HCT116 (cell line): Measurements from ENCODE around the gene PIKFYVE.

Experiments
- ATF3 ChIP-seq: IDR thresholded peaks from 2 replicates; pipeline ENCODE4 v1.6.1; 2012
- CEBPB ChIP-seq: IDR thresholded peaks from 2 replicates; pipeline ENCODE4 v1.6.1; 2012; ENCODE audit warnings: low read depth
- CTCF ChIP-seq, 3 experiments: fragments of 200-600 bp in 1 of 3; sonication (generic) in 1 of 3; IDR thresholded peaks in 2 of 3; conservative IDR thresholded peaks in 1 of 3; 2 replicates each; pipeline ENCODE4 v1.5.1; 2012 to 2017; ENCODE audit warnings: low read depth in 2 of 3, low read length in 2 of 3, antibody characterized with exemption in 1 of 3, borderline replicate concordance in 1 of 3, control low read depth in 1 of 3, mild to moderate bottlenecking in 1 of 3, mixed read lengths in 1 of 3, mixed run types in 1 of 3, moderate library complexity in 1 of 3; ENCODE audit not compliant: insufficient read depth in 1 of 3
- EGR1 ChIP-seq: IDR thresholded peaks from 2 replicates; pipeline ENCODE4 v1.6.1; 2012; ENCODE audit warnings: low read depth
- EZH2 ChIP-seq: fragments of 200-600 bp; sonication (generic); IDR thresholded peaks from 2 replicates; pipeline ENCODE4 v1.6.1; 2017; ENCODE audit warnings: antibody characterized with exemption, mixed run types
- MAX ChIP-seq: IDR thresholded peaks from 2 replicates; pipeline ENCODE4 v1.6.1; 2012
- POLR2A ChIP-seq: IDR thresholded peaks from 2 replicates; pipeline ENCODE4 v1.7.0; 2011; ENCODE audit warnings: borderline replicate concordance; ENCODE audit not compliant: insufficient read depth, insufficient read length; ENCODE audit errors: extremely low read depth
- POLR2AphosphoS5 ChIP-seq: IDR thresholded peaks from 2 replicates; pipeline ENCODE4 v1.6.1; 2011; ENCODE audit warnings: mild to moderate bottlenecking, low read depth, low read length, moderate library complexity
- SRF ChIP-seq: IDR thresholded peaks from 2 replicates; pipeline ENCODE4 v1.6.1; 2012; ENCODE audit warnings: low read depth
- YY1 ChIP-seq: IDR thresholded peaks from 2 replicates; pipeline ENCODE4 v1.6.1; 2011; ENCODE audit warnings: low read length, low read depth, moderate library complexity, mild to moderate bottlenecking; ENCODE audit not compliant: insufficient replicate concordance; ENCODE audit errors: extremely low read depth
- ZBTB33 ChIP-seq: IDR thresholded peaks from 2 replicates; pipeline ENCODE4 v1.6.1; 2011; ENCODE audit warnings: mild to moderate bottlenecking, low read length, moderate library complexity; ENCODE audit not compliant: insufficient replicate concordance; ENCODE audit errors: extremely low read depth
- ZFX ChIP-seq: fragments of 450-650 bp; IDR thresholded peaks from 2 replicates; pipeline ENCODE4 v1.6.1; 2017

- TF ChIP-seq POLR2A (no peak), CEBPB (no peak), CTCF (IDR thresholded peaks at IDR 0.05 in 2 of 3, conservative IDR thresholded peaks at IDR 0.05 in 1 of 3; ENCODE audit: borderline replicate concordance in 1 of 3, insufficient read depth in 1 of 3, low read depth in 2 of 3, low read length in 2 of 3) (no peak), POLR2AphosphoS5 (no peak), YY1 (no peak), EGR1 (no peak), EZH2 (no peak), ATF3 (no peak), SRF (no peak), MAX (no peak), ZBTB33 (no peak), ZFX (no peak)
Measured at GRCh38 chr2:208407667-208408066, 141.6 kb downstream of the PIKFYVE start.
